Calu3 (cell line): ENCODE results near the gene ZNF629. TPM values are rescaled to one million over a fixed set of nuclear protein-coding genes. Genes with fewer than 3 reads are reported as not detected.

Source experiments
- BruUV-seq: library from RNA; stranded (reverse); fragments of 400-500 nt; replicated peaks from 2 replicates; lab custom pipeline; 2021; lab: Mats Ljungman, UMichigan
- CTCF ChIA-PET: fragments of 300-600 bp; sonication (Branson Sonifier 250); formaldehyde crosslinking; loops from one replicate; lab custom pipeline; 2022; ENCODE audit warnings: antibody characterized with exemption; lab: Charles Lee
- DNase-seq: peaks from one replicate; pipeline ENCODE4 v3.0.0; 2022
- H3K27ac Mint-ChIP-seq: one replicate; pipeline ENCODE4 v1.8.0; 2022; ENCODE audit warnings: mixed read lengths; ENCODE audit not compliant: unreplicated experiment
- H3K27me3 Mint-ChIP-seq: one replicate; pipeline ENCODE4 v1.8.0; 2022; ENCODE audit warnings: mixed read lengths; ENCODE audit not compliant: unreplicated experiment
- H3K36me3 Mint-ChIP-seq: one replicate; pipeline ENCODE4 v1.8.0; 2022; ENCODE audit warnings: mild to moderate bottlenecking, moderate library complexity, mixed read lengths; ENCODE audit not compliant: insufficient read depth, unreplicated experiment
- H3K4me1 Mint-ChIP-seq: one replicate; pipeline ENCODE4 v1.8.0; 2022; ENCODE audit warnings: mild to moderate bottlenecking, low read depth, mixed read lengths; ENCODE audit not compliant: unreplicated experiment
- H3K4me3 Mint-ChIP-seq: one replicate; pipeline ENCODE4 v1.8.0; 2022; ENCODE audit warnings: mild to moderate bottlenecking, low read depth, moderate library complexity, mixed read lengths; ENCODE audit not compliant: unreplicated experiment
- H3K9me3 Mint-ChIP-seq: one replicate; pipeline ENCODE4 v1.8.0; 2022; ENCODE audit warnings: low read depth, mixed read lengths; ENCODE audit not compliant: unreplicated experiment
- intact Hi-C: fragments of 100-400 bp; cut with micrococcal nuclease; formaldehyde crosslinking; loops from one replicate; pipeline ENCODE4 v1.10.0; 2022; ENCODE audit not compliant: unreplicated experiment
- total RNA-seq: library from RNA; stranded (reverse); gene quantifications from 2 replicates; pipeline ENCODE4 v1.2.3, GENCODE V29; 2022
- TF ChIP-seq, protein P1 (sequence below): fragments of 200-600 bp; IDR thresholded peaks from one replicate; pipeline ENCODE4 v1.8.0; 2022; ENCODE audit warnings: antibody characterized with exemption; ENCODE audit not compliant: unreplicated experiment

Gene ZNF629
- total RNA-seq, 1 experiment from 2014 or later = 29.9 TPM

GRCh38 chr16:30747331-30747730 is 39.7 kb downstream of the ZNF629 start:
- TF ChIP-seq, protein P1, sequence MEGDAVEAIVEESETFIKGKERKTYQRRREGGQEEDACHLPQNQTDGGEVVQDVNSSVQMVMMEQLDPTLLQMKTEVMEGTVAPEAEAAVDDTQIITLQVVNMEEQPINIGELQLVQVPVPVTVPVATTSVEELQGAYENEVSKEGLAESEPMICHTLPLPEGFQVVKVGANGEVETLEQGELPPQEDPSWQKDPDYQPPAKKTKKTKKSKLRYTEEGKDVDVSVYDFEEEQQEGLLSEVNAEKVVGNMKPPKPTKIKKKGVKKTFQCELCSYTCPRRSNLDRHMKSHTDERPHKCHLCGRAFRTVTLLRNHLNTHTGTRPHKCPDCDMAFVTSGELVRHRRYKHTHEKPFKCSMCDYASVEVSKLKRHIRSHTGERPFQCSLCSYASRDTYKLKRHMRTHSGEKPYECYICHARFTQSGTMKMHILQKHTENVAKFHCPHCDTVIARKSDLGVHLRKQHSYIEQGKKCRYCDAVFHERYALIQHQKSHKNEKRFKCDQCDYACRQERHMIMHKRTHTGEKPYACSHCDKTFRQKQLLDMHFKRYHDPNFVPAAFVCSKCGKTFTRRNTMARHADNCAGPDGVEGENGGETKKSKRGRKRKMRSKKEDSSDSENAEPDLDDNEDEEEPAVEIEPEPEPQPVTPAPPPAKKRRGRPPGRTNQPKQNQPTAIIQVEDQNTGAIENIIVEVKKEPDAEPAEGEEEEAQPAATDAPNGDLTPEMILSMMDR = no peak
- CTCF ChIA-PET = interaction anchor here (0.6 to 1.6 kb wide), 5 partner anchors 13 to 89 kb away, joined by 3 to 8 read pairs (median 3); partner anchors contain the start of gene FBRS
- Mint-ChIP-seq H3K27ac (peak overlapping the region; percentile 73), H3K36me3 (peaks cover 80% of the 10 kb centered on the region), H3K4me3 (peak overlapping the region; percentile 62), H3K27me3 (no peaks in the 10 kb centered on the region), H3K9me3 (peaks cover 4% of the 10 kb centered on the region), H3K4me1 (peaks cover 47% of the 10 kb centered on the region)
- DNase-seq = no peak
- intact Hi-C loops = no loop called here
- BruUV-seq = no TSS peak

- Mint-ChIP-seq H3K9me3 (peaks cover 4% of the 10 kb centered on the region), H3K4me1 (peaks cover 53% of the 10 kb centered on the region), H3K4me3 (no peak overlapping the region), H3K27ac (peak overlapping the region; percentile 73), H3K36me3 (peaks cover 86% of the 10 kb centered on the region), H3K27me3 (no peaks in the 10 kb centered on the region)
- no TSS peak for BruUV-seq
- intact Hi-C loops = no loop called here
- TF ChIP-seq, protein P1 = no peak
- CTCF ChIA-PET = interaction anchor here (1.6 kb wide), 1 partner anchor 13 kb away, joined by 8 read pairs; no protein-coding TSS in a partner anchor
- no peak for DNase-seq
These were observed 40.3 kb downstream of the ZNF629 start for GRCh38 chr16:30746638-30747175.

- CTCF ChIA-PET = no interaction called here
- Mint-ChIP-seq H3K36me3 (peaks cover 93% of the 10 kb centered on the region), H3K27ac (peak overlapping the region; percentile 40), H3K27me3 (no peaks in the 10 kb centered on the region), H3K9me3 (peaks cover 4% of the 10 kb centered on the region), H3K4me3 (no peak overlapping the region), H3K4me1 (peaks cover 69% of the 10 kb centered on the region)
- no peak for DNase-seq
- intact Hi-C loops = no loop called here
- TF ChIP-seq, protein P1 = no peak
- BruUV-seq = no TSS peak
These were observed 41.9 kb downstream of the ZNF629 start for GRCh38 chr16:30745082-30745481.

- intact Hi-C loops = no loop called here
- H3K4me3 Mint-ChIP-seq = no peak overlapping the region
- peaks cover 4% of the 10 kb centered on the region for H3K9me3 Mint-ChIP-seq
- TF ChIP-seq, protein P1 = no peak
- peaks cover 65% of the 10 kb centered on the region for H3K4me1 Mint-ChIP-seq
- peaks cover 93% of the 10 kb centered on the region for H3K36me3 Mint-ChIP-seq
- no peaks in the 10 kb centered on the region for H3K27me3 Mint-ChIP-seq
- CTCF ChIA-PET = no interaction called here
- BruUV-seq = no TSS peak
- DNase-seq = no peak
- H3K27ac Mint-ChIP-seq = no peak overlapping the region
These were observed 42.8 kb downstream of the ZNF629 start for GRCh38 chr16:30744183-30744582.
